WTC11 (cell line): ENCODE data around the gene ZNF483. TPM values are rescaled to one million over a fixed set of nuclear protein-coding genes. Genes with fewer than 3 reads are reported as not detected.

Experiments
- CTCF ChIP-seq: fragments of 200-600 bp; IDR thresholded peaks from 2 replicates; pipeline ENCODE4 v1.8.0; 2022; ENCODE audit warnings: antibody characterized with exemption
- ELF4 ChIP-seq: sonication (generic); formaldehyde crosslinking; IDR thresholded peaks from 2 replicates; pipeline ENCODE4 v1.8.1; 2022; ENCODE audit warnings: low read depth, mild to moderate bottlenecking, moderate library complexity, missing genetic modification reagents
- FOXJ3 ChIP-seq: sonication (generic); formaldehyde crosslinking; IDR thresholded peaks from 2 replicates; pipeline ENCODE4 v1.9.0; 2021; ENCODE audit warnings: missing genetic modification reagents, mild to moderate bottlenecking, borderline replicate concordance
- FOXP4 ChIP-seq: sonication (generic); formaldehyde crosslinking; IDR thresholded peaks from 2 replicates; pipeline ENCODE4 v1.8.0; 2022; ENCODE audit warnings: mild to moderate bottlenecking, missing genetic modification reagents
- GRHL2 ChIP-seq: fragments of 250-450 bp; sonication (Bioruptor Pico); IDR thresholded peaks from 2 replicates; pipeline ENCODE4 v1.8.0; 2022; ENCODE audit warnings: mild to moderate bottlenecking, moderate library complexity; ENCODE audit not compliant: insufficient replicate concordance, severe bottlenecking
- MAX ChIP-seq: sonication (generic); formaldehyde crosslinking; IDR thresholded peaks from 2 replicates; pipeline ENCODE4 v1.8.0; 2022; ENCODE audit warnings: mild to moderate bottlenecking, missing genetic modification reagents
- NR1H2 ChIP-seq: sonication (generic); formaldehyde crosslinking; IDR thresholded peaks from 2 replicates; pipeline ENCODE4 v1.9.0; 2021; ENCODE audit warnings: mild to moderate bottlenecking, moderate library complexity, missing genetic modification reagents
- NR3C1 ChIP-seq: sonication (generic); formaldehyde crosslinking; conservative IDR thresholded peaks from 2 replicates; pipeline ENCODE4 v1.8.1; 2023; ENCODE audit warnings: low read depth, mild to moderate bottlenecking, missing genetic modification reagents
- OVOL2 ChIP-seq: fragments of 250-450 bp; sonication (Bioruptor Pico); IDR thresholded peaks from 2 replicates; pipeline ENCODE4 v1.9.0; 2021; ENCODE audit warnings: mild to moderate bottlenecking, borderline replicate concordance
- SOX15 ChIP-seq: fragments of 250-450 bp; sonication (Bioruptor Pico); IDR thresholded peaks from 2 replicates; pipeline ENCODE4 v1.9.0; 2021; ENCODE audit warnings: mild to moderate bottlenecking
- SP1 ChIP-seq: sonication (generic); formaldehyde crosslinking; conservative IDR thresholded peaks from 2 replicates; pipeline ENCODE4 v1.8.1; 2022; ENCODE audit warnings: missing genetic modification reagents
- STAT6 ChIP-seq: sonication (generic); formaldehyde crosslinking; conservative IDR thresholded peaks from 2 replicates; pipeline ENCODE4 v1.8.1; 2023; ENCODE audit warnings: mild to moderate bottlenecking, low read depth, missing genetic modification reagents, moderate library complexity
- ZBTB43 ChIP-seq: sonication (generic); formaldehyde crosslinking; IDR thresholded peaks from 2 replicates; pipeline ENCODE4 v1.8.1; 2023; ENCODE audit warnings: mild to moderate bottlenecking, missing genetic modification reagents
- ZNF219 ChIP-seq: sonication (generic); formaldehyde crosslinking; IDR thresholded peaks from 2 replicates; pipeline ENCODE4 v1.8.0; 2023; ENCODE audit warnings: missing genetic modification reagents, mild to moderate bottlenecking, borderline replicate concordance
- ZNF263 ChIP-seq: sonication (generic); formaldehyde crosslinking; IDR thresholded peaks from 2 replicates; pipeline ENCODE4 v1.8.1; 2022; ENCODE audit warnings: low read depth, mild to moderate bottlenecking, moderate library complexity, missing genetic modification reagents
- ZNF317 ChIP-seq: sonication (generic); formaldehyde crosslinking; IDR thresholded peaks from 2 replicates; pipeline ENCODE4 v1.8.1; 2023; ENCODE audit warnings: low read depth, mild to moderate bottlenecking, moderate library complexity, missing genetic modification reagents, borderline replicate concordance
- ZNF416 ChIP-seq: fragments of 250-450 bp; sonication (Bioruptor Pico); IDR thresholded peaks from 2 replicates; pipeline ENCODE4 v1.9.0; 2021; ENCODE audit warnings: mild to moderate bottlenecking, inconsistent platforms
- ZNF671 ChIP-seq: fragments of 250-450 bp; sonication (Bioruptor Pico); IDR thresholded peaks from 2 replicates; pipeline ENCODE4 v1.8.0; 2021; ENCODE audit warnings: mild to moderate bottlenecking
- ZSCAN18 ChIP-seq: fragments of 250-450 bp; sonication (Bioruptor Pico); IDR thresholded peaks from 2 replicates; pipeline ENCODE4 v2.1.2; 2022; ENCODE audit warnings: mild to moderate bottlenecking, moderate library complexity
- total RNA-seq: library from RNA; stranded (reverse); gene quantifications from 3 replicates; pipeline ENCODE4 v1.2.3, GENCODE V29; 2021
- TF ChIP-seq, protein P1 (sequence below): sonication (generic); formaldehyde crosslinking; IDR thresholded peaks from 2 replicates; pipeline ENCODE4 v1.8.0; 2023; ENCODE audit warnings: mild to moderate bottlenecking, missing genetic modification reagents
- TF ChIP-seq, protein P2 (sequence below): sonication (generic); formaldehyde crosslinking; IDR thresholded peaks from 2 replicates; pipeline ENCODE4 v1.8.0; 2022; ENCODE audit warnings: mild to moderate bottlenecking, missing genetic modification reagents

The ZNF483 gene
- total RNA-seq, 1 experiment from 2014 or later = 77.4 TPM

DNA sequence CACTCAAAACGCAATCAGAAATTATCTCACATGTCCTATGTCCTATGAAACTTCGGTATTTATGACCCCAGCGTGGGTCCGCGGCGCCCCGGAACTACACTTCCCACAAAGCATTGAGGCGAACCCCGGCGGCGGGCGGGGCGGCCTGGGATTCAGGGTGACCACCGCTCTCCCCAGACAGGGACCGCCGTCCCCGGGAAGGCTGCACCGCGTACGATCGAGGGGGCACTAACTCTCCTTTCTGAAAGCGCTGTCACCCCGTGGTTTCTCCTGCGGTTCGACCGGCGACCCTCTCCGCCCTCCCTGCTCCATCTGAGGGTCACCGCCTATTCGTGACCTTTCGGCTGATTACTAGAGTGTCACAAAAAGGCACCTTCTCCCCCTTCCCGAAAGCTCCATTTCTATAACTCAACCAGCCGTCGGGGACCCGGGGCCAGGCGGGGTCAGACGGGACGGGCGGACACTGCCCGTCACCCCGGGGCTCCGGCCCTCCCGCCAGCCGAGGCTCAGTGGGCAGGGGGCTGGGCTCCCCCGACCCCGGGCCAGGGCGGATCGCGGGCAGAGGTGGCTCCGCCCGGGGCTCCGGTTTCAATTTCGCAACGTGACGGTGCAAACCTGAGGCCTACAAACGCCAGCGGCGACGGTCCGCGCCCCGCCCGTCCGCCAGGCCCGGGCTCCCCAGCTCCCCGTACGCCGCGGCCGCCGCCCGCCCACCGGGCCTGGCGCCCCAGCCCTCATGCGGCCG, 42.1 kb upstream of the ZNF483 start (continued):
- TF ChIP-seq, protein P1, sequence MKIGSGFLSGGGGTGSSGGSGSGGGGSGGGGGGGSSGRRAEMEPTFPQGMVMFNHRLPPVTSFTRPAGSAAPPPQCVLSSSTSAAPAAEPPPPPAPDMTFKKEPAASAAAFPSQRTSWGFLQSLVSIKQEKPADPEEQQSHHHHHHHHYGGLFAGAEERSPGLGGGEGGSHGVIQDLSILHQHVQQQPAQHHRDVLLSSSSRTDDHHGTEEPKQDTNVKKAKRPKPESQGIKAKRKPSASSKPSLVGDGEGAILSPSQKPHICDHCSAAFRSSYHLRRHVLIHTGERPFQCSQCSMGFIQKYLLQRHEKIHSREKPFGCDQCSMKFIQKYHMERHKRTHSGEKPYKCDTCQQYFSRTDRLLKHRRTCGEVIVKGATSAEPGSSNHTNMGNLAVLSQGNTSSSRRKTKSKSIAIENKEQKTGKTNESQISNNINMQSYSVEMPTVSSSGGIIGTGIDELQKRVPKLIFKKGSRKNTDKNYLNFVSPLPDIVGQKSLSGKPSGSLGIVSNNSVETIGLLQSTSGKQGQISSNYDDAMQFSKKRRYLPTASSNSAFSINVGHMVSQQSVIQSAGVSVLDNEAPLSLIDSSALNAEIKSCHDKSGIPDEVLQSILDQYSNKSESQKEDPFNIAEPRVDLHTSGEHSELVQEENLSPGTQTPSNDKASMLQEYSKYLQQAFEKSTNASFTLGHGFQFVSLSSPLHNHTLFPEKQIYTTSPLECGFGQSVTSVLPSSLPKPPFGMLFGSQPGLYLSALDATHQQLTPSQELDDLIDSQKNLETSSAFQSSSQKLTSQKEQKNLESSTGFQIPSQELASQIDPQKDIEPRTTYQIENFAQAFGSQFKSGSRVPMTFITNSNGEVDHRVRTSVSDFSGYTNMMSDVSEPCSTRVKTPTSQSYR = no peak
- no peak for TF ChIP-seq MAX (CRISPR knock-in tag)
- no peak for TF ChIP-seq ZNF671 (CRISPR knock-in tag)
- 0 out of 2 replicates have a peak, but pooled peaks have one; percentile 48 for TF ChIP-seq ELF4
- no peak for TF ChIP-seq STAT6 (CRISPR knock-in tag)
- no peak for TF ChIP-seq SOX15
- no peak for TF ChIP-seq ZBTB43 (CRISPR knock-in tag)
- no peak for TF ChIP-seq FOXJ3
- no peak for TF ChIP-seq NR3C1
- no peak for TF ChIP-seq ZSCAN18
- no peak for TF ChIP-seq GRHL2 (CRISPR knock-in tag)
- no peak for TF ChIP-seq ZNF219 (CRISPR knock-in tag)
- no peak for TF ChIP-seq ZNF416
- TF ChIP-seq OVOL2 (CRISPR knock-in tag) = no peak
- 0 out of 2 replicates have a peak, but pooled peaks have one; percentile 40 for TF ChIP-seq SP1 (CRISPR knock-in tag)
- TF ChIP-seq ZNF263 (CRISPR knock-in tag) = no peak
- TF ChIP-seq CTCF = no peak
- TF ChIP-seq, protein P2, sequence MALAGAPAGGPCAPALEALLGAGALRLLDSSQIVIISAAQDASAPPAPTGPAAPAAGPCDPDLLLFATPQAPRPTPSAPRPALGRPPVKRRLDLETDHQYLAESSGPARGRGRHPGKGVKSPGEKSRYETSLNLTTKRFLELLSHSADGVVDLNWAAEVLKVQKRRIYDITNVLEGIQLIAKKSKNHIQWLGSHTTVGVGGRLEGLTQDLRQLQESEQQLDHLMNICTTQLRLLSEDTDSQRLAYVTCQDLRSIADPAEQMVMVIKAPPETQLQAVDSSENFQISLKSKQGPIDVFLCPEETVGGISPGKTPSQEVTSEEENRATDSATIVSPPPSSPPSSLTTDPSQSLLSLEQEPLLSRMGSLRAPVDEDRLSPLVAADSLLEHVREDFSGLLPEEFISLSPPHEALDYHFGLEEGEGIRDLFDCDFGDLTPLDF (CRISPR knock-in tag) = no peak
- TF ChIP-seq FOXP4 = peak; percentile 56; the same call in 1 of the 2 replicates
- TF ChIP-seq NR1H2 (CRISPR knock-in tag) = no peak
- 0 out of 2 replicates have a peak, but pooled peaks have one; percentile 11 for TF ChIP-seq ZNF317 (CRISPR knock-in tag)
